22Rv1 (cell line): Measurements from ENCODE around the gene COTL1.

Experiments used
- H3K27ac ChIP-seq: fragments of 450-650 bp; 2 replicates; pipeline ENCODE4 v1.5.1; 2017
- ZFX ChIP-seq: fragments of 450-650 bp; IDR thresholded peaks from 2 replicates; pipeline ENCODE4 v1.6.1; 2017; ENCODE audit warnings: antibody characterized with exemption, borderline replicate concordance
- TF ChIP-seq, protein P1 (sequence below): fragments of 450-650 bp; IDR thresholded peaks from 2 replicates; pipeline ENCODE4 v1.5.1; 2017; ENCODE audit warnings: mild to moderate bottlenecking

The COTL1 gene

DNA sequence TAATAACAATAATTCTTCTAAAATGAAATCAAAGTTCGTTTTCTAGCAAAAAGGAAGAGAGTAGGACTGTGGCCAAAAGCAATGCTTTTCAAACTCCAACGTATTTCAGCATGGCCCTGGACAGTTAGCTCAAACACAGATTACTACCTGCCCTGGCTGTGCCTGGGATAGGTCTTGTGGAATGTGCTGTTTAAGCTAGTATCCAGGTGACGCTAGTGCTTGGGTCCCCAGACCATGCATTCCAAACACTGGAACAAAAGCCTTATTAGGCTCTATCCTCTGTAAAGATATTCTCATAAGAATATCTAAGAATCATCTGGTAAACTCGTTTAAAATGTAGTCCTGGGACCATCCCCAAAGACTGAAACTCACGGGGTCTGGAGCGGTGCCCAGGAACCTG is 60.8 kb downstream of the COTL1 start:
- H3K27ac ChIP-seq: no peak overlapping the region
- TF ChIP-seq, protein P1, sequence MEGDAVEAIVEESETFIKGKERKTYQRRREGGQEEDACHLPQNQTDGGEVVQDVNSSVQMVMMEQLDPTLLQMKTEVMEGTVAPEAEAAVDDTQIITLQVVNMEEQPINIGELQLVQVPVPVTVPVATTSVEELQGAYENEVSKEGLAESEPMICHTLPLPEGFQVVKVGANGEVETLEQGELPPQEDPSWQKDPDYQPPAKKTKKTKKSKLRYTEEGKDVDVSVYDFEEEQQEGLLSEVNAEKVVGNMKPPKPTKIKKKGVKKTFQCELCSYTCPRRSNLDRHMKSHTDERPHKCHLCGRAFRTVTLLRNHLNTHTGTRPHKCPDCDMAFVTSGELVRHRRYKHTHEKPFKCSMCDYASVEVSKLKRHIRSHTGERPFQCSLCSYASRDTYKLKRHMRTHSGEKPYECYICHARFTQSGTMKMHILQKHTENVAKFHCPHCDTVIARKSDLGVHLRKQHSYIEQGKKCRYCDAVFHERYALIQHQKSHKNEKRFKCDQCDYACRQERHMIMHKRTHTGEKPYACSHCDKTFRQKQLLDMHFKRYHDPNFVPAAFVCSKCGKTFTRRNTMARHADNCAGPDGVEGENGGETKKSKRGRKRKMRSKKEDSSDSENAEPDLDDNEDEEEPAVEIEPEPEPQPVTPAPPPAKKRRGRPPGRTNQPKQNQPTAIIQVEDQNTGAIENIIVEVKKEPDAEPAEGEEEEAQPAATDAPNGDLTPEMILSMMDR: no peak
- TF ChIP-seq ZFX: no peak

DNA sequence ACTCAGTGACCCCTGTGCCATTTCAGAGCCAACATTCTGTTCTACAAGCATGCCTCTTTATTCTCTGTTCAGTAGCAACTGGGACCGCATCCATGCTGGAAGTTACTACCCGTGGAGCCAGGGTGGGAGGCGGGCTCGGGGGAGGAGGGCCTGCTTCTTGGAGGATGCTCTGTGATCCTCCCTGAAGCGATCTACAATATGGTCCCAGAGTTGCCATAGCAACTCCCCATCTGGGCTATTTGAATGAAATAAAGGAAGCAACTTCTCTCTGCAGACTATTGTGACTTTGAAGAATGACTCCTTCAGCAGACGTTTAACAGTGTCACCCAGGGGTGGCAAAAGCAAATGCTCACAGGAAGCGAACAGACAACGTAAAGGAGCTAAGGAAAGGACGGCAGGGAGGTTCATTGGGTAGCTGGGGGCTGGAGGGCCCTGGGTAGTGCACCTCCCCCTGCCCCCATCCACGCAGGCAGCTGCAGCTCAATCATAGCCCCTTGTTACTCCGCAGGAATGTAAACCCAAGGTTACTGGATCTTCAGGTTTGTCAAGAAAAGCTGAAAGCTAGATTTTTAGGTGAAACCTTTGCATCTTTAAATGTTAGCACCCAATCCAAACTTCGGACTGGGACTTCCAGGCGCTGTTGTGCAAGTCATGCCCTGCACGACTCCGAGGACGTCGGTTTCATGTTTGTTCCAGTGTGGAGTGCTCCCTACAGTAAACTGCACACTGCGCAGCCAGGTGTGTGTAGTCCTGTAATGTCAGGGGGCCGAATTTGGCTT is 62.3 kb downstream of the COTL1 start:
- H3K27ac ChIP-seq: no peak overlapping the region
- no peak for TF ChIP-seq ZFX
- TF ChIP-seq, protein P1: no peak

DNA sequence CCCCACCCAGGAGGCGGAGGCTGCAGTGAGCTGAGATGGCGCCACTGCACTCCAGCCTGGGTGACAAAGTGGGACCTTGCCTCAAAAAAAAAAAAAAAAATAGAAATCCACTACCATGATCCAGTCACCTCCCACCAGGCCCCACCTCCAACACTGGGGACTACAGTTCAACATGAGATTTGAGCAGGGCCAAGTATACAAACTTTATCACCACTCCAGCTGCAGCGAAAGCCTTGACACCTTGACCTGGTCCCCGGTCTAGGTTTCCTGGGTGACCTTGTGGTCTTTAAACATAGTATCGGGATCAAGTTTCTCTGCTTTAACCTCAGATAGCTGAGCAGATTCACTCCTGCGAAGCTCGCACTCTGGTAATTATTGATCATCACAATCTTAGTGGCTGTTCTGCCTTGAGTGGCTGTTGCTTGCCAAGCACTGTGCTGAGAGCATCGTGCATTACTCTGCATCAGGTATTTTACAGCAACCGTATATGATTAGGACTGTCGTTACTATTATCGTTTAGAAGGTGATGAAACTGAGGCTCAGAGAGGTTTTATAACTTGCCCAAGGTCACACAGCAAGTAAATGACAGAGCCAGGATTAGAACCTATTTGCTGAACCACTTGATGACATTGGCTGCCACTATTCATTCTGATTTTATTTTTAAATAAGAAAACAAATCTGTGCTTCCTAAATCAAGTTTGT is 63.1 kb downstream of the COTL1 start:
- H3K27ac ChIP-seq: no peak overlapping the region
- TF ChIP-seq, protein P1: no peak
- no peak for TF ChIP-seq ZFX

DNA sequence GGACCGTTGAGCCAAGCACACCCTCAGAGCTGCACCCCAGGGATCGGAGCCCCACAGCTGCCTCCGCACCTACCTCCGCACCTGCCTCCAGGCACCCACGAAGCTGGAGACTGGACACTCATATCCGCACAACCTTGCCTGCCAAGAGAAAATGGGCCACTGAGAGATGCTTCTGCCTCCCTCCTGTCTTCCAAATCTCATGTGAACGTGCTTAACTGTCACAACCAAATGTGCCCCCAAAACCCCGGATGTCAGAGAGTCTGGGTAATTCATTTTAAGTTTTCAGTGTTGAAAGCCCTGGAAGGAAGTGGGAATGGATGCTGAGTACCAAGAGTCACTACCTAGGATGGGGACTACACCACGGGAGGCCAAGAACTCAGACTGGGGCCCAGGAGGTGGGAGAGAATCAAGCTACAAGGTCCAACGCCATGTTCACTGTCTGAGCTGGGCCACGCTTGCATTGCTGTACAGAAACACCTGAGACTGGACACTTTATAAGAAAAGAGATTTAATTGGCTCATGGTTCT is 63.9 kb downstream of the COTL1 start:
- no peak overlapping the region for H3K27ac ChIP-seq
- no peak for TF ChIP-seq ZFX
- TF ChIP-seq, protein P1: no peak

DNA sequence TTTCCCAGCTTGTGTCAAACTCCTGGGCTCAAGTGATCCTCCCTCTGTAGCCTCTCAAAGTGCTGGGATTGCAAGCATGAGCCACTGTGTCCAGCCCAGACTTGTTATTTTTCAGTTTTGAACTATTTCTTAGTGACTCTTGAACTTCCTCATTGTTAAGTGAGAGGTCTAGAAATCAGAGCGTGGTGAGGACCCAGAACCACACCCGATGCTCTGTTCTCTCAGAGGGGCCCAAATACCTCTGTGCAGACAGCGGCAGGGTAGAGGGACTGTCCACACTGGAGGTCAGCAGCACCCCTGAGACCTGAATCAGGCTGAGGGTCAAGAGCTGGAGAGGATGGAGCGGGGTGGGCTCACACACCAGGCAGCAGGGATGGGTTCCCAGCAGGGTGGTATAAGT is 65.7 kb downstream of the COTL1 start:
- TF ChIP-seq, protein P1: no peak

DNA sequence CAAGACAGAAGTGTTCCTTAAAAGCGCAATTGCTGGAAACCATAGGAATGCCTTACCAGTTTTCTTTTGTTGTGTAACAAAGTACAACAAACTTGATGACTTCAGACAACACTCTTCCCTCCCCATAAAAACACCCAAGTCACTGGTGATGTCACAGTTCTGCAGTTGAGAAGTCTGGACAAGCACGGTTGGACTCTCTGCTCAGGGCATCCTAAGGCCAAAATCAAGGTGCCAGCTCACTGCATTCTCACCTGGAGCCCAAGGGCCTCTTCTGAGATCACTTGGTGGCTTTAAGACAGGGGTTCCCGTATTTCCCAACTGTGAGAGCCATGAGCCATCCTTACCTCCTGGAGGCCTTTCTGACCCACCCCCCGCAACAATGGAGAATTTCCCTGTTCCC is 67.8 kb downstream of the COTL1 start:
- H3K27ac ChIP-seq: no peak overlapping the region
- no peak for TF ChIP-seq ZFX
- TF ChIP-seq, protein P1: no peak

More for the DNA sequence above, 65.7 kb downstream of the COTL1 start:
- no peak overlapping the region for H3K27ac ChIP-seq
